ENCODE data around the gene GRHL1. TPM values are rescaled to one million over a fixed set of nuclear protein-coding genes. Genes with fewer than 3 reads are reported as not detected.

Gene GRHL1
- total RNA-seq, 1 experiment from 2014 or later = 2.7 TPM

DNA sequence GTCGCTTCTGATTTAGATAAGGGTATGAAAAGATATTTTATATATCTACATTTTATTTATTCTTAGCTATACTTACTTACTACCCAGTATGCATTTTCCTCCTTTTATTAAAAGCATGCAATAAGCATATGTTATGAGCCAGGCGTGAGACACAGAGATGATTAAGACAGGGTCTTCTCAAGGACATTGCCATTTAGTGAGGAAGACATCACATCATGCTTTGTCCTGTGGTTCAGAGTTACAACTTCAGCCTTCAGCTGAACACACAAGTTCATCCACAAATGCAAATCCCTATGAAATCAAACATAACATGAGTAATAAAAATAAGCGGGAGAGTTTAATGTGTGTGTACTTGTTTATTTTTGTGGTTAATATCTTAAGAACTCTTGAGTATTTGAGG, 30.2 kb downstream of the GRHL1 start:
- DNase-seq (ENCODE audit: low spot score) (no peak), ATAC-seq (no peak)
- Mint-ChIP-seq H3K36me3 (no peaks in the 10 kb centered on the region), H3K9me3 (peaks cover 5% of the 10 kb centered on the region; the same call in 1 of the 2 replicates), H3K4me1 (no peaks in the 10 kb centered on the region), H3K27me3 (ENCODE audit: low read depth) (no peaks in the 10 kb centered on the region), H3K27ac (no peak overlapping the region), H3K4me3 (no peak overlapping the region)
- ChIA-PET CTCF (interaction anchor here (0.6 kb wide), 1 partner anchor 144 kb away, joined by 3 read pairs; no protein-coding TSS in a partner anchor), POLR2A (no interaction called here)
- TF ChIP-seq NFE2L1 (CRISPR knock-in tag; IDR thresholded peaks at IDR 0.05) (no peak), MAX (CRISPR knock-in tag; IDR thresholded peaks at IDR 0.05) (no peak), ELF4 (CRISPR knock-in tag; IDR thresholded peaks at IDR 0.05; ENCODE audit: low read depth) (no peak), NFATC4 (CRISPR knock-in tag; IDR thresholded peaks at IDR 0.05) (no peak)
- TF ChIP-seq, protein P1, sequence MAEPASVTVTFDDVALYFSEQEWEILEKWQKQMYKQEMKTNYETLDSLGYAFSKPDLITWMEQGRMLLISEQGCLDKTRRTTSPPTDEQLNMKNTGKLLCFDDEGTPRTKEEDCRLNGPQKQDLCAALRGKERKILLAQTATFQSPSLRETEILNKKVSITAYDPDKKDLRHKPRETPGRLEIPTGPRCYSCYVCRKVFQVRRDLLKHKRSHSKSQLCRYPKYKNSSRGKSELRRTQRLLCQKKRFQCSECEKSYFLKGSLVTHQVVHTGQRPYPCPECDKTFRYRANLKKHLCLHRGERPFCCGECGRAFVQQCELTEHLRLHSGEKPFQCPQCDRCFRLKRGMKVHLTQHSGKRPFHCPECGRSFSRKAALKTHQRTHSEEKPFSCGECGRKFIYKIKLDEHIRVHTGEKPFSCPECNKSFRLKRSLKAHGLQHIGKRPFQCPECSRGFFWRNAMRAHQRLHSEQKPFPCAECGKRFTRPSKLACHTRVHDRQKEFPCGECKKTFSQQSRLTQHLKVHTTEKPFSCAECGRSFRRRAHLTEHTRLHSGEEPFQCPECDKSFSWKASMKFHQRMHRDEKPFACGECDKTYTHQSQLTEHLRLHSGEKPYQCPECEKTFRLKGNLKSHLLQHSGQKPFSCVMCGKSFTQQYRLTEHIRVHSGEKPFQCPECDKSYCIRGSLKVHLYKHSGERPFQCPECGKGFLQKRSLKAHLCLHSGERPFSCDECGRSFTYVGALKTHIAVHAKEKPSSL (CRISPR knock-in tag; conservative IDR thresholded peaks at IDR 0.05) = no peak

DNA sequence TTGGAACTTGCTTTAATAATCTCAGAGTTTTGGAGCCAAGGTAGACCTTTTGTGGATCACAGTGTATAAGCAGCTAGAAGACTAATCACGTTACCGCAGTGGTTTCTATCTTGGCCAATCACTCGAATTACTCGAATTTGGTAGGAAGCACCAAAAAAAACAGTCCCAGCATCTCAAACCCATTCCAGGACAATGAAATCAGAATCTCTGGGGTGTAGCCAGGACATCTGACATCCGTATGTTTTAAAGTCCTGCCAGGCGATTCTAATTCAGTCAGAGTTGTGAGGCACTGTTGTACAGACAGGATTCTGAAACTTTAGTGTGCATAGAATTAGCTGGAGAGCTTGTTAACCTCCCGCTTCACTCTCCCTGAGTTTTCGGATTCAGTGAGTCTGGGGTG, 30.8 kb downstream of the GRHL1 start:
- CTCF ChIA-PET = interaction anchor here (2.8 to 4.3 kb wide), 2 partner anchors 12 to 53 kb away, joined by 23 to 50 read pairs; no protein-coding TSS in a partner anchor

More for the DNA sequence above, 30.8 kb downstream of the GRHL1 start:
- Mint-ChIP-seq H3K27me3 (ENCODE audit: low read depth) (no peaks in the 10 kb centered on the region), H3K4me3 (no peak overlapping the region), H3K27ac (no peak overlapping the region), H3K36me3 (no peaks in the 10 kb centered on the region), H3K4me1 (no peaks in the 10 kb centered on the region), H3K9me3 (peaks cover 5% of the 10 kb centered on the region; the same call in 1 of the 2 replicates)
- POLR2A ChIA-PET = no interaction called here
- ATAC-seq = no peak
- no peak for DNase-seq (ENCODE audit: low spot score)
- no peak for TF ChIP-seq GTF2I (CRISPR knock-in tag; conservative IDR thresholded peaks at IDR 0.05)
- no peak for TF ChIP-seq FOXK1 (CRISPR knock-in tag; IDR thresholded peaks at IDR 0.05)
- no peak for TF ChIP-seq RORB (CRISPR knock-in tag; IDR thresholded peaks at IDR 0.05)
- TF ChIP-seq AFF4 (CRISPR knock-in tag; IDR thresholded peaks at IDR 0.05; ENCODE audit: borderline replicate concordance) = no peak
- TF ChIP-seq, protein P2, sequence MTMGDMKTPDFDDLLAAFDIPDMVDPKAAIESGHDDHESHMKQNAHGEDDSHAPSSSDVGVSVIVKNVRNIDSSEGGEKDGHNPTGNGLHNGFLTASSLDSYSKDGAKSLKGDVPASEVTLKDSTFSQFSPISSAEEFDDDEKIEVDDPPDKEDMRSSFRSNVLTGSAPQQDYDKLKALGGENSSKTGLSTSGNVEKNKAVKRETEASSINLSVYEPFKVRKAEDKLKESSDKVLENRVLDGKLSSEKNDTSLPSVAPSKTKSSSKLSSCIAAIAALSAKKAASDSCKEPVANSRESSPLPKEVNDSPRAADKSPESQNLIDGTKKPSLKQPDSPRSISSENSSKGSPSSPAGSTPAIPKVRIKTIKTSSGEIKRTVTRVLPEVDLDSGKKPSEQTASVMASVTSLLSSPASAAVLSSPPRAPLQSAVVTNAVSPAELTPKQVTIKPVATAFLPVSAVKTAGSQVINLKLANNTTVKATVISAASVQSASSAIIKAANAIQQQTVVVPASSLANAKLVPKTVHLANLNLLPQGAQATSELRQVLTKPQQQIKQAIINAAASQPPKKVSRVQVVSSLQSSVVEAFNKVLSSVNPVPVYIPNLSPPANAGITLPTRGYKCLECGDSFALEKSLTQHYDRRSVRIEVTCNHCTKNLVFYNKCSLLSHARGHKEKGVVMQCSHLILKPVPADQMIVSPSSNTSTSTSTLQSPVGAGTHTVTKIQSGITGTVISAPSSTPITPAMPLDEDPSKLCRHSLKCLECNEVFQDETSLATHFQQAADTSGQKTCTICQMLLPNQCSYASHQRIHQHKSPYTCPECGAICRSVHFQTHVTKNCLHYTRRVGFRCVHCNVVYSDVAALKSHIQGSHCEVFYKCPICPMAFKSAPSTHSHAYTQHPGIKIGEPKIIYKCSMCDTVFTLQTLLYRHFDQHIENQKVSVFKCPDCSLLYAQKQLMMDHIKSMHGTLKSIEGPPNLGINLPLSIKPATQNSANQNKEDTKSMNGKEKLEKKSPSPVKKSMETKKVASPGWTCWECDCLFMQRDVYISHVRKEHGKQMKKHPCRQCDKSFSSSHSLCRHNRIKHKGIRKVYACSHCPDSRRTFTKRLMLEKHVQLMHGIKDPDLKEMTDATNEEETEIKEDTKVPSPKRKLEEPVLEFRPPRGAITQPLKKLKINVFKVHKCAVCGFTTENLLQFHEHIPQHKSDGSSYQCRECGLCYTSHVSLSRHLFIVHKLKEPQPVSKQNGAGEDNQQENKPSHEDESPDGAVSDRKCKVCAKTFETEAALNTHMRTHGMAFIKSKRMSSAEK (CRISPR knock-in tag; IDR thresholded peaks at IDR 0.05; ENCODE audit: borderline replicate concordance) = no peak
- no peak for TF ChIP-seq TEAD1 (CRISPR knock-in tag; IDR thresholded peaks at IDR 0.05)
- no peak for TF ChIP-seq JUN (CRISPR knock-in tag; IDR thresholded peaks at IDR 0.05)
- TF ChIP-seq ETV6 (CRISPR knock-in tag; IDR thresholded peaks at IDR 0.05) = no peak
